Right forelimb (tissue), 1 donor: ENCODE data around the gene SIK2.

Source experiments
- DNase-seq: peaks from one replicate; pipeline ENCODE4 v3.0.0-alpha.2; 2018

Gene SIK2

GRCh38 chr11:111582881-111583280 is 19.4 kb upstream of the SIK2 start:
- no peak for DNase-seq

GRCh38 chr11:111585371-111585770 is 16.9 kb upstream of the SIK2 start:
- DNase-seq, result no peak

GRCh38 chr11:111586388-111586831 is 15.8 kb upstream of the SIK2 start:
- no peak for DNase-seq

- no peak for DNase-seq
Observed at GRCh38 chr11:111589114-111589513, 13.1 kb upstream of the SIK2 start.

GRCh38 chr11:111589886-111590499 is 12.3 kb upstream of the SIK2 start:
- no peak for DNase-seq

- no peak for DNase-seq
Observed at GRCh38 chr11:111591187-111591960, 10.9 kb upstream of the SIK2 start.

- no peak for DNase-seq
Observed at GRCh38 chr11:111592491-111592890, 9.8 kb upstream of the SIK2 start.

- no peak for DNase-seq
Observed at GRCh38 chr11:111596319-111596718, 5.9 kb upstream of the SIK2 start.

GRCh38 chr11:111598148-111598547 is 4.1 kb upstream of the SIK2 start:
- DNase-seq, result no peak

GRCh38 chr11:111598559-111598958 is 3.7 kb upstream of the SIK2 start:
- peak; percentile 58 for DNase-seq

- no peak for DNase-seq
Observed at GRCh38 chr11:111601636-111601978, 642 bp upstream of the SIK2 start.

- peak; percentile 77 for DNase-seq
Observed at GRCh38 chr11:111602865-111603610, 789 bp downstream of the SIK2 start.

GRCh38 chr11:111603611-111604130 is 1.4 kb downstream of the SIK2 start:
- DNase-seq, result no peak

GRCh38 chr11:111604392-111605009 is 2.3 kb downstream of the SIK2 start:
- no peak for DNase-seq

GRCh38 chr11:111605681-111606080 is 3.4 kb downstream of the SIK2 start:
- no peak for DNase-seq

- DNase-seq, result no peak
Observed at GRCh38 chr11:111606986-111607385, 4.7 kb downstream of the SIK2 start.

- no peak for DNase-seq
Observed at GRCh38 chr11:111607751-111608150, 5.5 kb downstream of the SIK2 start.

- no peak for DNase-seq
Observed at GRCh38 chr11:111612224-111612623, 10.0 kb downstream of the SIK2 start.

- no peak for DNase-seq
Observed at GRCh38 chr11:111617286-111617685, 15.0 kb downstream of the SIK2 start.

GRCh38 chr11:111620518-111620917 is 18.3 kb downstream of the SIK2 start:
- DNase-seq, result no peak

GRCh38 chr11:111623527-111624030 is 21.3 kb downstream of the SIK2 start:
- no peak for DNase-seq

- DNase-seq, result no peak
Observed at GRCh38 chr11:111624608-111625007, 22.4 kb downstream of the SIK2 start.

- DNase-seq, result no peak
Observed at GRCh38 chr11:111627591-111627990, 25.3 kb downstream of the SIK2 start.
